Central memory CD4-positive, alpha-beta T cell (primary cell): Measurements from ENCODE around the gene BAK1.

Experiments used
- DNase-seq: peaks from one replicate; pipeline ENCODE4 v3.0.0; 2022
- total RNA-seq, 3 experiments: gene quantifications; one replicate each; lab custom pipeline; 2026; lab: John Stamatoyannopoulos, UW

Gene BAK1
- 31.4 to 60.7 (median 32.6) reads per million in 3 experiments for total RNA-seq

DNA sequence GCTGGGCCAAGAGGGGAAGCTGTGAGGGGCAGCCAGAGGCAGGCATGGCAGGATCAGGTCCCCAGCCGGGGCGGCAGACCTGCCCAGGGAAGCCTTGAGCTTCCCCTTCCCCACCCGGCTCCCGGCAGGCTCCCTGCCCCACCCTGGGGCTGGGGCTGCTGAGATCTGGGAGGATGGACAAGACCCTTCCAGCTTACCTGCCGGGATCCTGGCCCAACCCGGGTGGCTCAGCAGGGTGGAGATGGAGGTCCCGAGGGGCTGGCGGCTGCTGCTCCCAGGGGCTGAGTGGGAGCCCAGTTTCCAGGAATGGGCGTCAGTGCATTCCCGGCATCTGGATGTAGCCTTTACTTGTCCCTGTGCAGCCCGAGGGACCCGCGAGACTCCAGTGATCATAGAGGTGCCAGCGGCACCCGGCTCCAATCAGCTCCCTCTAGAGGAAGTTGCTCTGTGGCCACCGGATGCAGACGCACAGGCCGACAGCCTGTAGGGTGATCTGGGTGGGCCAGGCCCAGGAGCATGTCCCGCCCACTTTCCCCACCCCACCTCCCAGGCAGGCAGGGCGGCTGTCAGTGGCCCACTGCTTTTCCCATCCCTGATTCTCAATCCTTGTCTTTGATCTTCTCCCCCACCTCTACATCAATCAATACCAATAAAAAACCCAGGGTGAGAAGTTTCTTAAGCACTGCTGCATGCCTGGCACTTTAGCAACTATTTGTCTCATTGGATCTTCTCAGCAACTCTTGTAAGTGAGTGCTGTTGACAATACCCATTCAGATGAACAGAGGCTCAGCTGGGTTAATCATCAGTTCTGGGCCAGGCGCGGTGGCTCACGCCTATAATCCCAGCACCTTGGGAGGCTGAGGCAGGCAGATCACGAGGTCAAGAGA is at the start of gene BAK1:
TSS of gene BAK1 (minus strand) at position 449 of the 887 bp plus-strand sequence. CDS start 2,672 bp downstream, outside the sequence.
- DNase-seq, result peak; percentile 77

GRCh38 chr6:33628401-33628964 is 48.4 kb upstream of the BAK1 start:
- DNase-seq, result no peak

GRCh38 chr6:33627876-33628275 is 47.8 kb upstream of the BAK1 start:
- DNase-seq, result no peak

DNA sequence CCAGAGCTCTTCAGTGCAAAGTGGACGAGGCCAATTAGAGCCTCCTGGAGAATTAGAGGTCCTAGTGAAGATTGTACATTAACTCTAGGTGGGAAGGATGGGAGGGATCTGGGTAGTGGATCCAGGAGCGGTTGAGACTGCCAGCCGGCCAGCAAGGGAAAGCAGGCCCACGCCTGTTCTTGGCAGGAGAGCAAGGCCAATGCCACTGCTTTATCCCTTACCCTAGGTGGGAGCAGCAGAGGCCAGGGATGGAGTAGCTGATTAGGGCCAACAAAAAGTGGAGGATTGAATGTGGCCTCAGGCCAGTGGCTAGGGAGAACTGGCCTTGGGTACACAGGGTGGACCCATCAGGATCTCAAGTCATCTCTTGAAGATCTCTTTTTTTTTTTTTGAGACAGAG is 44.8 kb upstream of the BAK1 start:
- no peak for DNase-seq

DNA sequence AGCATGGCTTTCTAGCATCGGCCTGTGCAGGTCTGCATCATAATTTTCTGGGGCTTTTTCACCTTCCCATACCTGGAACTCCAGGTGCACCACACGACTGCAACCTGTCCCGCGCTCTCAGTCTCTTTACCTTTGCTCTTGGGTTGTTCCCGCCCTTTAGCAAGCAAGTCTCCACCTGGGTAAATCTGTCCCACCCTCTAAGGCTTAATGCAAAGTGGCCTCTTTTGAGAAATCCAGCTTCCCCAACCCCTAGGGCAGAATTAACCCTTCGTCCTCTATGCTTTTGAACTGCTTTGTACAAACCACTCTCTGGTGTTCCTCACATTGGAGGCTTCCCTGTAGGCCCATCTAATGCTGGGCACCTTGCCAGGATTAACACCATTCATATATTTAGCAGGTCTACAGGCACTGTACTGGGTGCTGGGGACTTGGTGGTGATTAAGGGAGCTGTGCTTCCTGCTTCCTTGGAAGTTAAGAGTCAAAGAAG is 43.9 kb upstream of the BAK1 start:
- DNase-seq, result no peak

DNA sequence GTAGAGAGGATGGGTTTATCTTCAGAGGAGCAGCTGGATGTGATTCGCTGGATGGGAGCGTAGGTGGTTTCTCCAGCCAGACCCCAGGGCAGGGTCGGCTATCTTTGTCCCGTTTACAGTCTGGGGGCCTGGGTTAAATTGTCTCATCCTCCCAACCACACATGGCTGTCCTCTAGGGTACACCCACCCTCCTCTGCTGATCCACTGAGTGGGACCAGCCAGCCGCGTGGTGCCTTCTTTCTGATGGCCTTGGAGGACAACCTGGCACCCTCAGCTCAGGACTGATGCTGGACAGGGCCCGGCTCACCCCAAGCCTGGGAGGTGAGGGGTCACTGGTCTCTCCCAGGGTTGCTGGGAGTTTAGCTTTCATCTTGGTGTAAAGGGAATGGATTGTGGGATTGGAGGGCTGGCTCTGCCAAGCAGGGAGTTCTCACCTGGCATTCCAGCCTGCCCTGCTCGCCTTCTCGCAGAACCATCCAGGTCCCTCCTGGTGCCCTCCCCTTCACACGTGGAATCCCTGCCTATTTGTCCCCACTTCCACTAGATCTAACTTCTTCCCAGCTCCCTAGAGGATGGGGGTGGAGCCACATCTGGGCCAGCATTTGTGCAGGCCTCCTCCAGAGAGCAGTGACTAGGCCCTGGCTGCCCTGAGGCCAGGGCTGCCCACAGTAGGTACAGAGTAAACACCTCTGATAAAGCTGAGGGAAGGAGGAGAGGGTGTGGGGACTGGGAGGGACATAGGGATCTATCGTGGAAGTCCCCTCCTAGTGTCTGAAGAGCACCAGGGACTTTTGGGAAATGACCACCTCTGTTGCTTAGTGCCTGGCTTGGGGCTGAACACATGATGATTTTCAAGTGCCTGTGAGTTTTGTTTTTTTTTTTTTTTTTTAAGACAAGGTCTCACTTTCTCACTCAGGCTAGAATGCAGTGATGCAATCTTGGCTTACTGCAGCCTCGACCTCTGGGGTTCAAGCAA is 42.7 kb upstream of the BAK1 start:
- no peak for DNase-seq

GRCh38 chr6:33621711-33622388 is 41.8 kb upstream of the BAK1 start:
- peak; percentile 31 for DNase-seq

DNA sequence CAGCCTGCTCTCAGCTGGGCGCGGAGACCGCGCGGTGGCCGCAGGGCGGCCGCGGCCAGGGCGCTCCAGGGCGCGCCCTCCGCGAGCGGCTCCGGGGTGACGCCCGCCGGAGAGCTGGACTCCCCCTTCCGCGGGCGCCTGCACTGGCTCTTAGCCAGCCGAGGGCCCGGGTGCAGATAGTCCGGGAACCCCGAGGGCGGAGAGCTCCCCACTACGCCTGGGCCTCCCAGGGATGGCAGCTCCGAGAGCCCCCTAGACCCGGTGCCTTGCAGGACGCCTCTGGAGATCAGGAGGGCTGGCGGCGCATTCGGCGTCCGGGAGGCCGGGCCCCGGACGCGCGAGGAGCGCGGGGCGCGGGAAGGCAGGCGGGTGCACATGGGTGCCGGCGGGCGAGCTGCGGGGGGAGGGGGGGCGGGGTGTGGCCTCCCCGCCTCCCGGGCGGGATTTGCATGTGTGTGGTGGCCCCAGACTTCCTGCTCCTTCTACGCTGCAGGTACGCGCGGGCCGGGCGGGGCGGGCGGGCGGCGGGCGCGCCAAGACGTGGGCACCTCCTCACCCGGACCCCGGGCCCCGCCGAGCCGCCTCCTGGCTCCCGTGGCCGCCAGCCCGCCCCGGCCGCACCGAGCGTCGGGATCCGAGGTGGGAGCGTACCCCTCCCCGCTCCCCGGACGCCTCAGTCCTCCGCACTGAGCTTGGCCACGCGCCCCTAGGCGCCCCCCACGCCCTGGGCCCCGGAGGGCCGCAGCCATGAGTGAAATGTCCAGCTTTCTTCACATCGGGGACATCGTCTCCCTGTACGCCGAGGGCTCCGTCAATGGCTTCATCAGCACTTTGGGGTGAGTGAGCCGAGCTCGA is 41.0 kb upstream of the BAK1 start, which contains the start of gene ITPR3:
TSS of gene ITPR3 (plus strand) at position 467 of the 855 bp plus-strand sequence. CDS start at position 748, 281 bp downstream.
- peak; percentile 79 for DNase-seq

DNA sequence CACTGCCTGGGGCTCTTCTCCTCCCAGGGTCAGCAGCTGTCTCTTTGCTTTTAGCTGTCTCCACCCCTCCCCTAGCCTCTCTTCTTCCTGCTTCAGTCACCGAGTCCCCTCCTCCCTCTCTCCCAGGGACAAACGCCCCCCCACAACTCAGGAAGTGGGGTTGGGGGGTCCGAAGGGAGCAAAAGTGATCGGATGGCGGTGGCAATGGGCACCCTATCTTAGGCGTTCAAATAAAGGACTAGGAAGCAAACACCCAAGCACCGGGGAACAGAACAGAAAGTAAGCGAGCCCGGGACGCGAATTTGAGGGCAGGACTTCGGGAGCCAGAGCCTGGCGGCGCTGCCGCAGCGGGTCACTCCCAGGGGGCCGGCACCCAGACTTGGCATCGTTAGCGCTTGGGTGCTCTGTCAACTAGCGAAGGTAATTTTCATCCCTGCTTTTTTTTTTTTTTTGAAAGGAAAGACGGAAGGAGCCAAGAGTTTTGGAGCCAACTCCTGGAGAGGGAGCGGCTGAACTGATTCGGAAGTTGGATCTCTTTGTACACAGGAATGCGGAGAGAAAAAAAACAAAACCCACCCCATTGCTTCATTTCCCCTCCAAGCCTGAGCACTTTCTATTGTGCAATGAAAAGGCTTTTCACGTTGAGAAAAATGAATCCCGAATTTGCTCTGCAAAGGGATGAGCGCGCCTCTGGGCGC is 40.2 kb upstream of the BAK1 start:
- DNase-seq, result peak; percentile 23

GRCh38 chr6:33619166-33619840 is 39.2 kb upstream of the BAK1 start:
- DNase-seq, result no peak

GRCh38 chr6:33616913-33617312 is 36.8 kb upstream of the BAK1 start:
- no peak for DNase-seq

DNA sequence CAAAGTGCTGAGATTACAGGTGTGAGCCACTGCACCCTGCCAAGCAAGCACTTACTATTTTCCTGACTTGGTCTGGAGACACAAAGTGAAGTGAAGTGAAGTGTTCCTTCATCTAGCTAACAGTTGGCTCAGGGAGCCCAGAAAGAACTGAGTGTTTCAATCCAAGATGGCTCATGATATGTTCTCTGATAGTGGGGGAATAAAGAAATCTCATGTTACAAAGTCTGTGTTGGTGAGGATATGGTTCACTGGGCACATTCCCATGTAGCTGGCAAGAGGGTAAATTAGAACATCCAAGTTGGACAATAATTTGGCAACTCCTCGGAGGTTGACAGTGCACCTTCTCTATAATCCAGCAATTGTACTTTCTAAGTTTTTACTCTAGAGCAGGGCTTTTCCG is 36.0 kb upstream of the BAK1 start:
- no peak for DNase-seq

GRCh38 chr6:33613795-33614168 is 33.7 kb upstream of the BAK1 start:
- no peak for DNase-seq

- no peak for DNase-seq
These were observed 33.2 kb upstream of the BAK1 start for GRCh38 chr6:33613146-33613794.

DNA sequence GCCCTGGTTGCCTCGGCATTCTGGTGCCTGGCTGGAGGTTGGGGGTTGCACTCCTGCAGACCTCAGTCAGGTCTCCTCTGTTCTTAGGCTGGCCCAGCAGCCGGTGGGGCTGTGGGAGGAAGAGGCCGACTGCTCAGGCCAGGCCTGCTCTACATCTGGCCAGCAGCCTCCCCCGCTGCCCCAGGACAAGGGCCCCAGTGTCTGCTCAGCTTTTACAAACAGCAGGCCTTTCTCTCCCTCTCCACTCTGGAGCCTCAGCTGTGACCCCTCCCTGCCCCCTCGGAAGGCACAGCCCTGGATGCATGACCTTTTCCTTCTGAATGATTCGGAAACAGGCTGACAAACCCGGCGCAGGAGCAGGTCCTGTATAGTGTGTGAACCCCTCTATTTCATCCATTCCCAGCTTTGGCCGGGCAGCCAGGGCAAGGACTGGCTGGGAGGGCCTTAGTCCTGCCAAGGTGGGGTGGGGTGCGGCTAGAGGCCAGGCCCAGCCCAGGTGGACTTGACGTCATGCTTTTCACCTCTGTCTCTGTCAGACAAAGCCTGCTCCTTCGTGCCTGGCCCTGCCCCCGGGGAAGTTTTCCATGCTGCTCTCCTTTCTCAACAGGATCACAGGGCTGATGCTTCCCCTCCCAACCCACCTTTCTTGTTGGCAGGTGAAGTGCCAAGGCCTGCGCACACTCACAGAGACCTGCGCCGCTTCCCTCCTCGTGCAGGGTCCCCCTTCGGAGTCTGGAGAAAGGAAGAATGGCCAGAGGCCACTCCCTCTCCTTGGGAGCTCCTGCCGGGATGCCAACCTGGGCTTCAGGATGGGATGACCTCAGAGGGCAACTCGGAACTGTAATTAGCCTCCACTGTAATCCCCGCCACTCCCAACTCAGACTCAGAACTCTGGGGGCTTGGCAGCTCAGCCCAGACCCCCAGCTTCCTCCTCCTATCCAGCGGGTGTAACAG is 31.0 kb upstream of the BAK1 start:
- DNase-seq, result no peak

DNA sequence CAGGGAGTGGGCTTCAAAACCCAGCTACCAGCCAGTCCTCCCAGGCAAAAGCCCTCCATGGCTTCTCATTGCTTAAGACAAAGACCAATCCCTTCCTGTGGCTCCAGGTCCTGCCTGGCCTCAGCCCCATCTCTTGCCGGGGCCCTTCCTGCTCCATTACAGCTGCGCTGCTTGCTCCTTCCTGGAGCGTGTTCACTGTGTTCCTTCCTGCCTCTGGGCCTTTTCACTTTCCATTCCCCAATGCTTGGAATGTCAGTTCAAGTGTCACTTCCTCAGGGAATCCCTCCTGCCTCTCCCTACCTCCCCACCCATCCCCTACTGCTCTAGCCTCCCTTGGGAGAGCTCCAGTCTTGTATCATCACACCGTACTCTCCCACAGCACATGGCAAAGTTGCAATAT is 30.0 kb upstream of the BAK1 start:
- no peak for DNase-seq

DNA sequence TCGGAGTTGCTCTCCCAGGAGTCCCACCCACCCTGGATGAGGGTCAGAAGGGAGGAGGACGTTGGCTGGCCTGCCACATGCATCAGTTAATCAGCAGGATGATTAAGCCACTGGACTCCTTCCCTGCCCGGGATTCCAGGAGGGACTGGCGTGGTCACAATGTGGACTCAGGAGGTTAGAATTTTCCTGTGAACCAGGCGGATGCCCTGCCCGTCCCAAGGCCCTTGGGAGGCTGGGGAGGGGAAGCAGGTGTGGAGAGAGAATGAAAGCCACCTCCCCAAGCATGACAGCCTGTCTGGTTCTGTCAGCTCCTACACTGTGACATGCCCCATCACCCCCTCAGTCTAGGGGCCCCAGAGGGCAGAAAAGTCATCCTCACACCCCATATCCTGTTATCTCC is 29.5 kb upstream of the BAK1 start:
- no peak for DNase-seq

DNA sequence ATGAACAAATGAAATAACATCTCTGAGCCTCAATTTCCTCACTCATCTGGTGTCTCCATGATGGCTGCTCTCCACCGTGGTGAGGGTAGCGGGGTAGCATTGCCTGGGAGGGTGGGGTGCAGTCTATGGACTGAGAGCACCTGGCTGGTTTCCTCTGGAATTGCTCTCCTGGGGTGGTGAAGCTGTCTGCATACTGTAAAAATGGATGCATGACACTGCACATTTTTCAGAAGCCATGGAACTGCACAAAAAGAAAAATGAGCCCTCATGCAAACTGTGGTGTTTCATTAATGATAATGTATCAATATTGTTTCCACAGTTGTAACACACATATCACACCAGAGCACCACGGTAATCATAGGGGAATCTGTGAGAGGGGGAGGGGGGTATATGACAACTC is 28.9 kb upstream of the BAK1 start:
- DNase-seq, result no peak
